Epithelial cell of proximal tubule (primary cell): ENCODE measurements around the gene ZNF330. TPM values are rescaled to one million over a fixed set of nuclear protein-coding genes. Genes with fewer than 3 reads are reported as not detected.
"Not testable (repeated sequence)": the region's sequence is repeated elsewhere in the genome, so short reads cannot be mapped to it uniquely, and the experiment has no call there.

Experiments used
- DNase-seq: peaks from one replicate; pipeline ENCODE4 v3.0.0-alpha.2; 2011; ENCODE audit warnings: low read depth
- H3K4me3 ChIP-seq: 2 replicates; pipeline ENCODE4 v1.5.1; 2011; ENCODE audit warnings: low read depth, mild to moderate bottlenecking, low read length
- total RNA-seq: library from RNA; depleted of rRNA; stranded (reverse); fragments of >200 nt; gene quantifications from 2 replicates; pipeline ENCODE4 v1.2.3, GENCODE V29; 2015
- TF ChIP-seq, protein P1 (sequence below): conservative IDR thresholded peaks from 2 replicates; pipeline ENCODE4 v1.5.1; 2012; ENCODE audit warnings: low read depth, mild to moderate bottlenecking, low read length

Gene ZNF330
- total RNA-seq: 27.4 and 33.3 TPM in 2 replicates

DNA sequence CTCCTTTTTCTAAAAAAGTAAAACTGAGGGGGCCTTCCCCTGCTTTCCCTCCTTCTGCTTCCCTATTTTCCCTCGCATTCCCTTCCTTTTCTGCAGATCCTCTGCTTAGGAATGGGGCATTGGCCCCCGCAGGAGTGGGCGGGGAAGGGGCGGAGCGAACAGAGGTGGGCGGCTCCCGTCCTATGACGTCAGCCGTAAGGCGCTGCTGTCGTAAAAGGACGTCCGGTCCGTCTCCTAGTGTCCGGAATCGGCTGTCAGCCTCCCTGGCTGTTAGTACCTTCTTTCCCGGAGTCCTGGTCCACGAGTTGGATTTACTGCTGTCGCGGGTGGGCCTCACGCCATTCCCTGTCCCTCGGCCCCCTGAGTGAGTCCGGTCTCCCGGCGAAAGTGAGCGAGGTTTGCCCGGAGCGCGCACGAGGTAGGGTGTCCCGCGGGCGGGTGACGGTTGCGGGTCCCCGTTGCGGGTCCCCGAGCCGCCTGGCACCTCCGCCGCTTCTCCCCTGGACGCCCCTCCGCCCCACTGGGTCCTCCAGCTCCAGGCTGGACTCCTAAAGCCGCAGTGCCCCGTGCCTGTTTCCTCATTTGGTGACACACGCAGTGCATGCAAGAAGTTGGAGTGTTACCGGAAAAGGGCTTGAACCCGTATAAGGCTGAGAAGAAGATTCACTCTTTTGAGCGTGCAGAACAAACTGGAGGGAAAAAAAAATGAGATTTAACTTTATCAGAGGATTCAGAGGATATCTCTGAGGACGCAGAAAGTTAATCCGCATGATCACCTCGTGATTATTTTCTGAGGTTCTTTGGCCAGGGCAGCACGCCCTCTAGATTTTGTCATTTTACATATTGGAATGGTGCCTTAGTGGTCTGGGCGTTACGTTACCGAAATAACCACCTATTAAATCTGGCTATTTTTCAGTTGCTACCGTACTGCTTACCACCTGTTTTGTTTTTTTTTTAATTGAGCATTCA lies at the start of gene ZNF330:
Gene ZNF330 (plus strand): TSS at position 205 of the 969 bp plus-strand sequence. CDS start 1,477 bp downstream, outside the sequence.
- DNase-seq: peak; percentile 39
- TF ChIP-seq, protein P1, sequence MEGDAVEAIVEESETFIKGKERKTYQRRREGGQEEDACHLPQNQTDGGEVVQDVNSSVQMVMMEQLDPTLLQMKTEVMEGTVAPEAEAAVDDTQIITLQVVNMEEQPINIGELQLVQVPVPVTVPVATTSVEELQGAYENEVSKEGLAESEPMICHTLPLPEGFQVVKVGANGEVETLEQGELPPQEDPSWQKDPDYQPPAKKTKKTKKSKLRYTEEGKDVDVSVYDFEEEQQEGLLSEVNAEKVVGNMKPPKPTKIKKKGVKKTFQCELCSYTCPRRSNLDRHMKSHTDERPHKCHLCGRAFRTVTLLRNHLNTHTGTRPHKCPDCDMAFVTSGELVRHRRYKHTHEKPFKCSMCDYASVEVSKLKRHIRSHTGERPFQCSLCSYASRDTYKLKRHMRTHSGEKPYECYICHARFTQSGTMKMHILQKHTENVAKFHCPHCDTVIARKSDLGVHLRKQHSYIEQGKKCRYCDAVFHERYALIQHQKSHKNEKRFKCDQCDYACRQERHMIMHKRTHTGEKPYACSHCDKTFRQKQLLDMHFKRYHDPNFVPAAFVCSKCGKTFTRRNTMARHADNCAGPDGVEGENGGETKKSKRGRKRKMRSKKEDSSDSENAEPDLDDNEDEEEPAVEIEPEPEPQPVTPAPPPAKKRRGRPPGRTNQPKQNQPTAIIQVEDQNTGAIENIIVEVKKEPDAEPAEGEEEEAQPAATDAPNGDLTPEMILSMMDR: peak; percentile 44
- peak within 1 kb of the TSS; percentile 92 for H3K4me3 ChIP-seq

- no peak for DNase-seq
- TF ChIP-seq, protein P1: no peak
- H3K4me3 ChIP-seq: no peak overlapping the region
These were observed 46.2 kb upstream of the ZNF330 start for GRCh38 chr4:141174457-141174856.

DNA sequence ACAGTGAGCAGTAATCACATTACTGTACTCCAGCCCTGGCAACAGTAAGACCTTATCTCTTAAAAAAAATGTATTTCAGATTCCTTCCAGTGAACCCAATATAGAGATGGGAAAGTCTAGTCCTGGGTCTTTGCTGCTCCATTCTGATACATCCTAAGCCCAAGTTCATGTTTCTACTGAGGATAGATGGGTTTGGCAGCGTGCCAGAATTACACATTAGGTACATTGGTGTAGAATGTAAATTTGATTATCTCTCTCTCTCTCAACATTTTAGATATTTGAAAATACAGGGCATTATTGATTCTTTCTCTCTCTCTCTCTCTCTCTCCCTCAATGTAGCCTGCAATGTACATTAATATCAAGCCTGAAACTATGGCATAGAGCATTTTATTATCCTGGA lies 43.5 kb upstream of the ZNF330 start:
- TF ChIP-seq, protein P1: no peak
- no peak for DNase-seq
- H3K4me3 ChIP-seq: no peak overlapping the region

DNA sequence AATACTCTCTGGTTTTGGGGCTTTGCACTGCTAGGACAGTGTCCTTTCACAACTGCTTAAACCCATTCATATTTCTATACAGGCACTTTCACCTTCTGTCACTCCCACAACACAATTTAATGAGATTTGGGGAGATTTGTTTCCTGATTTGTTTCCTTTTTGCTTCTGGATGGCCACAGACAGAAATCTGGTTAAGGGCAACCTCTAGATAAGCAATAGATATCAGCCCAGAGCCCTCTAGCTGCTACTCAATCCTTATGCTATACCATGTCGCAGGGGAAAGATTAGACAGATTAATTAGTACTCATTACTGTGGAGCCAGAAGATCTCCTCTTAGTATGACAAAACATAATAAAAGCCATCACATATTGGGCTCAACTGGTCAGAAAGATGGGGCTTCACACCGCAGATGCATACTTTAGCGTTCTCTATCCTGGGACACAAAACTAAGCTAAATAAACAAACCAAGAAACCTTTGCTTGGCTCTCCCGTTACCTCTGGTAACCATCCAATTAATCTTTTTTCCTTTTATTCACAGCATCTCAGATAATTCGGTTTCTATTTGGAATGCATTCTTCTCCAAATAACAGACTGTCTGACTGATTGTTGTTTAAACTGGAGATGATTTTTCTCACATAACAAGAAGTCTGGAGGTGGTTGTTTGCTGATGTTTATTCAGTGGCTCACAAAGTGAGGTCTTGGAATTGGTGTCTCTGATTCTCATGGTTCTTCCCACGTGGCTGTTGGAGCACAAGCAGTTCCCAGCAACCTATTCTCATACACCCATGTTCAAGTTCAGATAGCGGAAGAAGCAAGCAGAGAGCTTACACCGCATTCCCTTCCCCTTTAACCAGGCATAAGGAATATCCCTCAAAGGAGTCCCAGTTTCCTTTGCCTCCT lies 41.0 kb upstream of the ZNF330 start:
- H3K4me3 ChIP-seq: no peak overlapping the region
- no peak for DNase-seq
- TF ChIP-seq, protein P1: no peak

GRCh38 chr4:141180991-141181761 lies 39.5 kb upstream of the ZNF330 start:
- TF ChIP-seq, protein P1: no peak
- no peak overlapping the region for H3K4me3 ChIP-seq
- peak; percentile 60 for DNase-seq

GRCh38 chr4:141183491-141183890 lies 37.2 kb upstream of the ZNF330 start:
- H3K4me3 ChIP-seq, DNase-seq: not testable (repeated sequence)
